Activated CD8-positive, alpha-beta memory T cell treated with anti-CD3 and anti-CD28 coated beads for 36 hours (primary cell): ENCODE results near the gene NMRK2. TPM values are rescaled to one million over a fixed set of nuclear protein-coding genes. Genes with fewer than 3 reads are reported as not detected.

Experiments used
- CTCF ChIA-PET: fragments of 350-600 bp; sonication (Branson Sonifier 250); formaldehyde crosslinking; loops from one replicate; lab custom pipeline; 2021; ENCODE audit warnings: antibody characterized with exemption; lab: Charles Lee
- POLR2A ChIA-PET: fragments of 350-600 bp; sonication (Branson Sonifier 250); formaldehyde crosslinking; loops from one replicate; lab custom pipeline; 2021; ENCODE audit warnings: antibody characterized with exemption; lab: Charles Lee
- total RNA-seq, 2 experiments: library from RNA; stranded (reverse); gene quantifications; one replicate each; pipeline ENCODE4 v1.2.3, GENCODE V29; 2021

NMRK2 gene
- total RNA-seq, 2 experiments from 2014 or later, result not detected

DNA sequence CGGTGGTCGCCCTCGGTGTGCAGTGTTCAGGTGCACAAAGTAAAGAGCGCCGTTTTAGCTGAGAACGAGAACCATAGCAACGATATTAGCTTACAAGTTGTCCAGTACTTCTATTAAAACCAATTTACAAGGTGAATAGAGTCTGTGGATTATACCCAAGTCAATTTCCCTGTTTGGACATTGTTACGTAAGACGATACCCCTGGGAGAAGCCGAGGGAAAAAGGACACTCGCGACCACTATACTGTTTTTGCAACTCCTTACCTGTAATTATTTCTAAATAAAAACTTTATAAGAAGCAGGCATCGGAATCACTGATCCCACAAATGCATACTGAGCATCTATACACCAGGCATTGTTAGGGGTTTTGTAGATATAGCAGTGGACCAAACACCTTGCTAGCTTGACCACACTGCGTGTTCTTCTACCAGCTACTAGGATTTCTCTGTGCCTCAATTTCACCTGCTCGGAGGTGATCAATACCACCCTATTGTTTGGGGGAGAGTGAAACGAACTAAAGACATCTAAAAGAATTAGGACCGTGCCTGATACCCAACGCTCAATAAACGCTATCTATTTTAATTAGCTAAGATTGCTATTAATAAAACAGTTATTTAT is 52.9 kb downstream of the NMRK2 start:
- POLR2A ChIA-PET, result interaction anchor here (0.6 to 7.7 kb wide), 9 partner anchors 9 to 224 kb away, joined by 3 to 64 read pairs (median 5); partner anchors contain the start of genes DAPK3, MRPL54, PIAS4 and ZBTB7A
- CTCF ChIA-PET, result interaction anchor here (0.8 to 2.1 kb wide), 9 partner anchors 10 to 216 kb away, joined by 3 to 9 read pairs (median 5); partner anchors contain the start of gene DAPK3

DNA sequence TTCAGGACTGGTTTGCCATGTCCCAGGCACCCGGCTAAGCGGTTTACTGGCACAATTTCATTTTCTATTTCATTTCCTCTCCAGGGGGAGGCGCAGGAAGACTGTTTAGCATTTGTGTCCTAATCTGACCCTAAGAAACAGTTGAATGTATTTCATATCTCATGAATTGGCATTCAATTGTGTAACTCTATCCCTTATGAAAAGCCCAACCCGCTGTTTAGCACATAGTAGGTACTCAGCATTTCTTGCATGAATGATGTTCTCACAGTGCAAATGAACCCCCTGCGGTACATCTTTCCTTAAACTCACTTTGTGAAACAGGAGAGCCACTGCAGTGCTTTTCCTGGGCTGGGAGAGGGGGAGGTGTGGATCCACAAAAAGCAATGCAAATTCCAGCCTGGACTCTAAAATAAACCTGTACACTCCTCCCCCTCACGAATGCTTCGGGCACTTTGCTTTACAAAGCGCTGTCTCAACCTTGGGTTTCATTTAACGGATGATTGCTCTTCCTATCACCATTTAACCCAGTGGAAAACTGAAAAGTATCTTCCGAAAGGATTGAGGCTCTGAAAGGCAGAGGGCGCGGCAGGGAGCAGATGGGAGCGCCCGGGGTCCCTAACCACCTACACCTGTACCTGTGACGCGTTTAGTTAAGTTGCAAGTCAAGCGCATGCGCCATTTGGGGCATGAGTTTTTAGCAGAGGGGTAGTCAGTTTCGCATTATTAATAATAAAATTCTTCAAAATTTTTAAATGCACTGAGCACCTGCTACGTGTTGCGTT is 53.6 kb downstream of the NMRK2 start:
- ChIA-PET CTCF (interaction anchor here (0.8 to 2.1 kb wide), 9 partner anchors 9 to 216 kb away, joined by 3 to 9 read pairs (median 5); partner anchors contain the start of gene DAPK3), POLR2A (interaction anchor here (7.7 kb wide), 1 partner anchor 15 kb away, joined by 64 read pairs; the partner anchor contains the start of gene DAPK3)

- ChIA-PET POLR2A (interaction anchor here (0.6 to 1.2 kb wide), 13 partner anchors 9 to 1632 kb away, joined by 3 to 22 read pairs (median 5); partner anchors contain the start of gene THOP1), CTCF (interaction anchor here (0.6 to 2.1 kb wide), 28 partner anchors 10 to 535 kb away, joined by 3 to 13 read pairs (median 4); partner anchors contain the start of genes DAPK3 and PIAS4)
These were observed 54.9 kb downstream of the NMRK2 start for GRCh38 chr19:3987619-3988371.

- CTCF ChIA-PET, result interaction anchor here (0.7 to 1.6 kb wide), 4 partner anchors 15 to 67 kb away, joined by 3 to 5 read pairs (median 4); partner anchors contain the start of gene PIAS4
- POLR2A ChIA-PET, result interaction anchor here (0.6 kb wide), 2 partner anchors 17 to 76 kb away, joined by 3 read pairs; partner anchors contain the start of gene PIAS4
These were observed 57.9 kb downstream of the NMRK2 start for GRCh38 chr19:3990815-3991117.

Other genes with a start within 250 kb of the NMRK2 start
- gene PIP5K1C, start 232.6 kb upstream of the NMRK2 start, total RNA-seq, result 10 to 100 TPM; 29.6 to 30.3 TPM
- under 1 TPM; 0.63 to 0.94 TPM for gene TJP3, start 224.7 kb upstream of the NMRK2 start, total RNA-seq
- 10 to 100 TPM; 36.9 to 39.1 TPM for gene APBA3, start 171.4 kb upstream of the NMRK2 start, total RNA-seq
- 10 to 100 TPM; 83.1 to 88.8 TPM for gene MRPL54, start 170.4 kb upstream of the NMRK2 start, total RNA-seq
- gene RAX2, start 160.8 kb upstream of the NMRK2 start, total RNA-seq, result not detected
- 10 to 100 TPM; 36.1 to 39.3 TPM for gene MATK, start 146.7 kb upstream of the NMRK2 start, total RNA-seq
- 1 to 10 TPM in 1 of 2 experiments, under 1 TPM in 1; 0.69 to 1.0 TPM for gene ZFR2, start 64.0 kb upstream of the NMRK2 start, total RNA-seq
- not detected for gene ATCAY, start 52.4 kb upstream of the NMRK2 start, total RNA-seq
- 10 to 100 TPM; 42.3 to 42.5 TPM for gene DAPK3, start 38.0 kb downstream of the NMRK2 start, total RNA-seq
- gene EEF2, start 52.4 kb downstream of the NMRK2 start, total RNA-seq, result 1,000 to 10,000 TPM; 3,176 to 3,180 TPM
- gene PIAS4, start 74.7 kb downstream of the NMRK2 start, total RNA-seq, result 10 to 100 TPM; 32.9 to 34.7 TPM
- 10 to 100 TPM; 41.9 to 42.4 TPM for gene ZBTB7A, start 133.8 kb downstream of the NMRK2 start, total RNA-seq
- 100 to 1,000 TPM; 145 to 149 TPM for gene MAP2K2, start 191.1 kb downstream of the NMRK2 start, total RNA-seq
- not detected for gene CREB3L3, start 220.6 kb downstream of the NMRK2 start, total RNA-seq
- 10 to 100 TPM; 33.0 to 34.0 TPM for gene SIRT6, start 249.5 kb downstream of the NMRK2 start, total RNA-seq
- gene ANKRD24, start 249.6 kb downstream of the NMRK2 start, total RNA-seq, result 1 to 10 TPM in 1 of 2 experiments, under 1 TPM in 1; 0.78 to 1.0 TPM